Hepatocyte (in vitro differentiated cells): ENCODE results near the gene DKK3. TPM values are rescaled to one million over a fixed set of nuclear protein-coding genes. Genes with fewer than 3 reads are reported as not detected.
A peak's percentile ranks its signal among the peaks of the same experiment; 100 is the strongest.

Experiments used
- DNase-seq: peaks from one replicate; pipeline ENCODE4 v3.0.0-alpha.2; 2016; ENCODE audit warnings: low spot score
- H2AFZ ChIP-seq: fragments of 200-600 bp; sonication (generic); 2 replicates; pipeline ENCODE4 v1.6.0; 2016; ENCODE audit warnings: antibody characterized with exemption, mild to moderate bottlenecking
- H3K27ac ChIP-seq: fragments of 200-600 bp; sonication (generic); 2 replicates; pipeline ENCODE4 v1.5.1; 2016; ENCODE audit warnings: mild to moderate bottlenecking
- H3K27me3 ChIP-seq: fragments of 200-600 bp; sonication (generic); 2 replicates; pipeline ENCODE4 v1.6.1; 2016
- H3K36me3 ChIP-seq: fragments of 200-600 bp; sonication (generic); replicated peaks from 2 replicates; pipeline ENCODE4 v1.5.1; 2016; ENCODE audit warnings: low read depth; ENCODE audit not compliant: insufficient read depth
- H3K4me1 ChIP-seq: fragments of 200-600 bp; sonication (generic); 2 replicates; pipeline ENCODE4 v1.5.1; 2016; ENCODE audit warnings: mild to moderate bottlenecking, moderate library complexity; ENCODE audit not compliant: insufficient read depth
- H3K4me2 ChIP-seq: fragments of 200-600 bp; sonication (generic); 2 replicates; pipeline ENCODE4 v1.6.0; 2016
- H3K4me3 ChIP-seq: fragments of 200-600 bp; sonication (generic); 2 replicates; pipeline ENCODE4 v1.5.1; 2016; ENCODE audit warnings: mild to moderate bottlenecking
- H3K79me2 ChIP-seq: fragments of 200-600 bp; sonication (generic); 2 replicates; pipeline ENCODE4 v1.6.0; 2017; ENCODE audit warnings: mild to moderate bottlenecking
- H3K9me2 ChIP-seq: fragments of 200-600 bp; sonication (generic); replicated peaks from 2 replicates; pipeline ENCODE4 v1.6.0; 2017; ENCODE audit warnings: mild to moderate bottlenecking; ENCODE audit not compliant: insufficient read depth
- H3K9me3 ChIP-seq: fragments of 200-600 bp; sonication (generic); 2 replicates; pipeline ENCODE4 v1.5.1; 2016; ENCODE audit warnings: low read depth, mild to moderate bottlenecking
- H4K20me1 ChIP-seq: fragments of 200-600 bp; sonication (generic); 2 replicates; pipeline ENCODE4 v1.6.0; 2016; ENCODE audit warnings: mild to moderate bottlenecking; ENCODE audit not compliant: insufficient read depth, poor library complexity, severe bottlenecking
- CTCF ChIP-seq: fragments of 200-600 bp; sonication (generic); IDR thresholded peaks from 2 replicates; pipeline ENCODE4 v1.5.1; 2016; ENCODE audit warnings: antibody characterized with exemption, mild to moderate bottlenecking; ENCODE audit not compliant: poor library complexity
- EZH2 ChIP-seq: fragments of 200-600 bp; sonication (generic); IDR thresholded peaks from 2 replicates; pipeline ENCODE4 v1.6.1; 2016; ENCODE audit warnings: antibody characterized with exemption, mild to moderate bottlenecking, borderline replicate concordance
- EZH2phosphoT487 ChIP-seq: fragments of 200-600 bp; sonication (generic); IDR thresholded peaks from one replicate; pipeline ENCODE4 v1.6.1; 2018; ENCODE audit warnings: antibody characterized with exemption, mild to moderate bottlenecking, low read depth, moderate library complexity; ENCODE audit not compliant: unreplicated experiment, severe bottlenecking
- WGBS: methylation state at CpG from one replicate; pipeline ENCODE4 v1.1.6; 2016; ENCODE audit warnings: low lambda C conversion rate; ENCODE audit errors: missing lambda C conversion rate; 5-methylcytosine and 5-hydroxymethylcytosine counted together
- polyA plus RNA-seq: library from polyadenylated mRNA; unstranded; fragments of >200 nt; fragmentation: Nextera tagmentation; extraction: Ambion mirVana; gene quantifications from 2 replicates; pipeline ENCODE4 v1.2.1, GENCODE V29; 2016
- total RNA-seq: library from RNA; depleted of rRNA; stranded (reverse); fragments of >200 nt; gene quantifications from 2 replicates; pipeline ENCODE4 v1.2.3, GENCODE V29; 2014

DKK3 gene
- total and polyA plus RNA-seq, 2 experiments from 2014 or later = 64.3 to 71.3 TPM

GRCh38 chr11:11946180-11946579 lies 62.2 kb downstream of the DKK3 start:
- H3K9me3 ChIP-seq = no peaks in the 10 kb centered on the region
- H4K20me1 ChIP-seq = no peaks in the 10 kb centered on the region
- DNase-seq = no peak
- H3K4me1 ChIP-seq = peaks cover 19% of the 10 kb centered on the region
- no peaks in the 10 kb centered on the region for H3K79me2 ChIP-seq
- 91% methylated on average over 2 of the region's 2 CpGs for WGBS
- H3K4me3 ChIP-seq = no peak overlapping the region
- no peaks in the 10 kb centered on the region for H3K9me2 ChIP-seq
- TF ChIP-seq EZH2 = no peak
- TF ChIP-seq CTCF = no peak
- no peak for TF ChIP-seq EZH2phosphoT487
- no peak overlapping the region for H2AFZ ChIP-seq
- H3K4me2 ChIP-seq = no peak overlapping the region
- peaks cover 4% of the 10 kb centered on the region for H3K36me3 ChIP-seq
- H3K27me3 ChIP-seq = no peaks in the 10 kb centered on the region
- H3K27ac ChIP-seq = peak overlapping the region; percentile 53

GRCh38 chr11:11944444-11944843 lies 64.0 kb downstream of the DKK3 start:
- no peaks in the 10 kb centered on the region for H3K79me2 ChIP-seq
- no peak overlapping the region for H3K4me3 ChIP-seq
- no peaks in the 10 kb centered on the region for H3K27me3 ChIP-seq
- no peaks in the 10 kb centered on the region for H3K9me3 ChIP-seq
- no peaks in the 10 kb centered on the region for H4K20me1 ChIP-seq
- 88% methylated on average over 5 of the region's 5 CpGs for WGBS
- H3K27ac ChIP-seq = no peak overlapping the region
- peaks cover 4% of the 10 kb centered on the region for H3K36me3 ChIP-seq
- no peak overlapping the region for H2AFZ ChIP-seq
- DNase-seq = no peak
- TF ChIP-seq EZH2phosphoT487 (no peak), CTCF (no peak), EZH2 (no peak)
- H3K9me2 ChIP-seq = no peaks in the 10 kb centered on the region
- no peak overlapping the region for H3K4me2 ChIP-seq
- H3K4me1 ChIP-seq = peaks cover 19% of the 10 kb centered on the region

GRCh38 chr11:11942668-11943067 lies 65.8 kb downstream of the DKK3 start:
- Histone ChIP-seq H3K36me3 (peaks cover 4% of the 10 kb centered on the region), H3K27ac (no peak overlapping the region), H3K9me3 (no peaks in the 10 kb centered on the region), H4K20me1 (no peaks in the 10 kb centered on the region), H3K79me2 (no peaks in the 10 kb centered on the region), H3K9me2 (no peaks in the 10 kb centered on the region), H2AFZ (no peak overlapping the region), H3K4me2 (no peak overlapping the region), H3K4me3 (no peak overlapping the region), H3K4me1 (peaks cover 6% of the 10 kb centered on the region), H3K27me3 (no peaks in the 10 kb centered on the region)
- 100% methylated on average over 3 of the region's 3 CpGs for WGBS
- TF ChIP-seq EZH2phosphoT487 (no peak), EZH2 (no peak), CTCF (no peak)
- DNase-seq = no peak

GRCh38 chr11:11940551-11940950 lies 67.9 kb downstream of the DKK3 start:
- Histone ChIP-seq H3K36me3 (peaks cover 4% of the 10 kb centered on the region), H3K4me1 (no peaks in the 10 kb centered on the region)

More at GRCh38 chr11:11940551-11940950, 67.9 kb downstream of the DKK3 start:
- Histone ChIP-seq H3K9me2 (no peaks in the 10 kb centered on the region), H3K79me2 (no peaks in the 10 kb centered on the region), H3K4me2 (no peak overlapping the region), H4K20me1 (no peaks in the 10 kb centered on the region), H3K27me3 (no peaks in the 10 kb centered on the region), H3K27ac (no peak overlapping the region), H3K4me3 (no peak overlapping the region), H3K9me3 (no peaks in the 10 kb centered on the region), H2AFZ (no peak overlapping the region)
- TF ChIP-seq EZH2phosphoT487 = no peak
- TF ChIP-seq CTCF = no peak
- no peak for TF ChIP-seq EZH2
- DNase-seq = no peak
